GM12878 (cell line): ENCODE data around the gene PCDHGA7. TPM values are rescaled to one million over a fixed set of nuclear protein-coding genes. Genes with fewer than 3 reads are reported as not detected.
A peak's percentile ranks its signal among the peaks of the same experiment; 100 is the strongest.

Source experiments
- ATF2 ChIP-seq: IDR thresholded peaks from 2 replicates; pipeline ENCODE4 v1.6.1; 2012; ENCODE audit warnings: low read length, inconsistent platforms
- ATF7 ChIP-seq: fragments of 450-650 bp; IDR thresholded peaks from 2 replicates; pipeline ENCODE4 v1.6.1; 2016; ENCODE audit warnings: low read depth, mild to moderate bottlenecking
- BCLAF1 ChIP-seq: fragments of 450-650 bp; IDR thresholded peaks from 2 replicates; pipeline ENCODE4 v1.6.1; 2017; ENCODE audit warnings: antibody characterized with exemption, mild to moderate bottlenecking, moderate library complexity
- BMI1 ChIP-seq: fragments of 450-650 bp; IDR thresholded peaks from 2 replicates; pipeline ENCODE4 v1.6.1; 2016; ENCODE audit warnings: mild to moderate bottlenecking, moderate library complexity, borderline replicate concordance
- CBFB ChIP-seq: IDR thresholded peaks from 2 replicates; pipeline ENCODE4 v1.6.1; 2016; ENCODE audit warnings: antibody characterized with exemption, low read depth
- CREB1 ChIP-seq: IDR thresholded peaks from 2 replicates; pipeline ENCODE4 v1.6.1; 2012; ENCODE audit warnings: low read depth, mild to moderate bottlenecking, inconsistent platforms
- CTCF ChIP-seq, 3 experiments: IDR thresholded peaks in 2 of 3; conservative IDR thresholded peaks in 1 of 3; 2 replicates each; pipeline ENCODE4 v1.5.1; 2011; ENCODE audit warnings: low read depth in 3 of 3, low read length in 3 of 3, mild to moderate bottlenecking in 3 of 3, control low read depth in 2 of 3, moderate library complexity in 2 of 3, inconsistent platforms in 1 of 3, mixed read lengths in 1 of 3; ENCODE audit not compliant: control insufficient read depth in 2 of 3, insufficient read depth in 1 of 3; ENCODE audit errors: extremely low read depth in 1 of 3
- ELK1 ChIP-seq: IDR thresholded peaks from 2 replicates; pipeline ENCODE4 v1.6.1; 2012; ENCODE audit warnings: low read depth, low read length, improper control_type of control experiment
- FOXM1 ChIP-seq: IDR thresholded peaks from 2 replicates; pipeline ENCODE4 v1.6.1; 2012; ENCODE audit warnings: low read depth, mild to moderate bottlenecking, inconsistent platforms, low read length, moderate library complexity
- HDAC6 ChIP-seq: fragments of 200-600 bp; sonication (generic); IDR thresholded peaks from one replicate; pipeline ENCODE4 v1.8.0; 2017; ENCODE audit warnings: antibody characterized with exemption; ENCODE audit not compliant: unreplicated experiment
- IKZF1 ChIP-seq: fragments of 450-650 bp; conservative IDR thresholded peaks from 2 replicates; pipeline ENCODE4 v1.6.1; 2017; ENCODE audit warnings: antibody characterized with exemption, mild to moderate bottlenecking
- JUNB ChIP-seq: IDR thresholded peaks from 2 replicates; pipeline ENCODE4 v1.6.1; 2016; ENCODE audit warnings: antibody characterized with exemption, mild to moderate bottlenecking
- KDM1A ChIP-seq: fragments of 200-600 bp; sonication (generic); IDR thresholded peaks from 2 replicates; pipeline ENCODE4 v1.6.1; 2016; ENCODE audit warnings: borderline replicate concordance
- NR2C1 ChIP-seq: fragments of 450-650 bp; IDR thresholded peaks from 2 replicates; pipeline ENCODE4 v1.6.1; 2017; ENCODE audit warnings: antibody characterized with exemption, mild to moderate bottlenecking, moderate library complexity
- PAX8 ChIP-seq: fragments of 450-650 bp; IDR thresholded peaks from 2 replicates; pipeline ENCODE4 v1.6.1; 2017; ENCODE audit warnings: mild to moderate bottlenecking, moderate library complexity
- RAD21 ChIP-seq: IDR thresholded peaks from 2 replicates; pipeline ENCODE4 v1.6.1; 2011; ENCODE audit warnings: mild to moderate bottlenecking, low read depth, low read length, moderate library complexity; ENCODE audit not compliant: insufficient read depth
- RELA ChIP-seq: fragments of 450-650 bp; IDR thresholded peaks from 2 replicates; pipeline ENCODE4 v1.8.0; 2014; ENCODE audit warnings: borderline replicate concordance; ENCODE audit not compliant: partially characterized antibody
- TCF3 ChIP-seq: IDR thresholded peaks from 2 replicates; pipeline ENCODE4 v1.6.1; 2012; ENCODE audit warnings: low read depth, mild to moderate bottlenecking, low read length, borderline replicate concordance; ENCODE audit not compliant: insufficient read depth
- USF1 ChIP-seq: IDR thresholded peaks from 2 replicates; pipeline ENCODE4 v1.6.1; 2011; ENCODE audit warnings: borderline replicate concordance, low read depth, mild to moderate bottlenecking, moderate library complexity, mixed read lengths, low read length; ENCODE audit not compliant: insufficient read depth; ENCODE audit errors: extremely low read length
- ZNF622 ChIP-seq: fragments of 450-650 bp; IDR thresholded peaks from 2 replicates; pipeline ENCODE4 v1.6.1; 2017; ENCODE audit warnings: mild to moderate bottlenecking, inconsistent platforms
- polyA plus RNA-seq, 11 experiments: library from polyadenylated mRNA; depleted of rRNA in 4 of 11; unstranded in 6 of 11; stranded (reverse) in 5 of 11; fragments of >200 nt; fragmentation: Nextera tagmentation in 4 of 11; fragmentation: Illumina TruSeq in 1 of 11; extraction: Ambion mirVana in 4 of 11; extraction: Trizol in 1 of 11; gene quantifications; 1 replicate in 1 of 11; 2 replicates in 10 of 11; pipeline versions ENCODE4 v1.2.1 to v1.2.3, GENCODE V29; 2011 to 2016; ENCODE audit warnings: inconsistent platforms in 2 of 11, missing spikeins in 2 of 11, low read depth in 1 of 11
- total RNA-seq, 4 experiments: library from RNA; depleted of rRNA in 3 of 4; stranded (reverse); fragments of >200 nt in 3 of 4; fragmentation: Illumina TruSeq in 1 of 4; extraction: Trizol in 1 of 4; gene quantifications; 2 replicates each; pipeline versions ENCODE4 v1.2.1 to v1.2.3, GENCODE V29; 2013 to 2021

Gene PCDHGA7
- total and polyA plus RNA-seq, 10 of the 15 experiments (the other 5 are each of a cell fraction or from before 2014, with no cell fraction given): 0.01 to 0.18 (median 0.08) TPM; not detected in 3

- TF ChIP-seq BCLAF1 (no peak), IKZF1 (peak; percentile 45; the same call in 1 of the 2 replicates), HDAC6 (no peak), RAD21 (peak; percentile 86), CREB1 (no peak), PAX8 (no peak), RELA (no peak), CBFB (no peak), USF1 (no peak), ZNF622 (no peak), ATF2 (no peak), NR2C1 (no peak), BMI1 (no peak), JUNB (no peak), KDM1A (no peak), ATF7 (no peak), CTCF (IDR thresholded peaks at IDR 0.05 in 2 of 3, conservative IDR thresholded peaks at IDR 0.05 in 1 of 3; ENCODE audit: control insufficient read depth in 2 of 3, extremely low read depth in 1 of 3, insufficient read depth in 1 of 3, low read depth in 3 of 3, low read length in 3 of 3) (peak; percentile 81 to 86 (median 83)), ELK1 (no peak), TCF3 (no peak), FOXM1 (0 out of 2 replicates have a peak, but pooled peaks have one; percentile 18)
These were observed 30.5 kb downstream of the PCDHGA7 start, which contains the start of gene PCDHGA10 (continued) for GRCh38 chr5:141412854-141413539.
